Spleen (tissue), 11 donors: ENCODE results near the gene TRUB2. TPM values are rescaled to one million over a fixed set of nuclear protein-coding genes. Genes with fewer than 3 reads are reported as not detected.

Experiments
- DNase-seq: peaks from one replicate; pipeline ENCODE4 v3.0.0-alpha.2; 2020
- H3K27ac ChIP-seq, 8 donors: fragments of 200-600 bp; sonication (generic) in 7 of 8; 1 replicate in 4 of 8; 2 replicates in 4 of 8; pipeline versions ENCODE4 v1.5.0 to v1.8.0; 2016 to 2021; ENCODE audit warnings: inconsistent platforms in 4 of 8, mild to moderate bottlenecking in 4 of 8, moderate library complexity in 1 of 8
- H3K27me3 ChIP-seq, 7 donors: fragments of 200-600 bp; sonication (generic) in 6 of 7; replicated peaks in 1 of 7; 1 replicate in 4 of 7; 2 replicates in 3 of 7; pipeline versions ENCODE4 v1.5.0 to v1.8.0; 2016 to 2021; ENCODE audit warnings: inconsistent platforms in 3 of 7, mild to moderate bottlenecking in 1 of 7
- H3K36me3 ChIP-seq, 6 donors: fragments of 200-600 bp; sonication (generic) in 5 of 6; 1 replicate in 4 of 6; 2 replicates in 2 of 6; pipeline versions ENCODE4 v1.5.0 to v1.8.0; 2016 to 2021; ENCODE audit warnings: inconsistent platforms in 2 of 6
- H3K4me1 ChIP-seq, 6 donors: fragments of 200-600 bp; sonication (generic) in 5 of 6; 1 replicate in 3 of 6; 2 replicates in 3 of 6; pipeline versions ENCODE4 v1.5.0 to v1.8.0; 2016 to 2021; ENCODE audit warnings: inconsistent platforms in 3 of 6
- H3K4me3 ChIP-seq, 8 donors: fragments of 200-600 bp; sonication (generic) in 7 of 8; 1 replicate in 4 of 8; 2 replicates in 4 of 8; pipeline versions ENCODE4 v1.5.0 to v1.8.0; 2016 to 2021; ENCODE audit warnings: inconsistent platforms in 4 of 8, mild to moderate bottlenecking in 4 of 8, moderate library complexity in 2 of 8
- H3K9me3 ChIP-seq, 8 donors: fragments of 200-600 bp; sonication (generic) in 7 of 8; 1 replicate in 4 of 8; 2 replicates in 4 of 8; pipeline versions ENCODE4 v1.5.0 to v1.8.0; 2016 to 2021; ENCODE audit warnings: inconsistent platforms in 4 of 8
- POLR2A ChIP-seq, 3 donors: fragments of 450-650 bp; IDR thresholded peaks; one replicate each; pipeline ENCODE4 v1.5.1; 2017; ENCODE audit warnings: antibody characterized with exemption in 3 of 3, mild to moderate bottlenecking in 1 of 3
- POLR2AphosphoS5 ChIP-seq, 3 donors: sonication (generic); formaldehyde crosslinking; IDR thresholded peaks; one replicate each; pipeline ENCODE4 v1.5.1; 2017; ENCODE audit warnings: antibody characterized with exemption in 3 of 3
- WGBS, 5 donors: extraction: QIAGEN DNeasy Blood & Tissue Kit in 3 of 5; methylation state at CpG; one replicate each; pipeline versions ENCODE4 v1.1.5 to v1.1.7; 2013 to 2018; 5-methylcytosine and 5-hydroxymethylcytosine counted together
- intact Hi-C: fragments of 100-400 bp; cut with DNase I; formaldehyde crosslinking; loops from one replicate; pipeline ENCODE4 v1.15.0; 2023; ENCODE audit warnings: low total_unique reads
- polyA plus RNA-seq, 3 donors: library from polyadenylated mRNA; stranded (reverse); fragments of 200-250 nt; gene quantifications; one replicate each; pipeline ENCODE4 v1.2.1, GENCODE V29; 2013
- total RNA-seq, 7 donors: library from RNA; depleted of rRNA in 3 of 7; stranded (reverse); fragments of >200 nt in 3 of 7; fragmentation: NEBNext Ultra II Directional in 4 of 7; extraction: Animal tissue kit (Norgen Biotek cat#: 25700) in 4 of 7; gene quantifications; one replicate each; pipeline versions ENCODE4 v1.1.0 to v1.2.1, GENCODE V29; 2016 to 2021
- TF ChIP-seq, protein P1 (sequence below), 11 experiments: fragments of 200-600 bp in 7 of 11; fragments of 450-650 bp in 4 of 11; sonication (generic) in 4 of 11; IDR thresholded peaks in 8 of 11; conservative IDR thresholded peaks in 3 of 11; 1 replicate in 7 of 11; 2 replicates in 4 of 11; pipeline versions ENCODE4 v1.4.0 to v1.8.0; 2016 to 2021; ENCODE audit warnings: antibody characterized with exemption in 11 of 11, inconsistent platforms in 4 of 11, mild to moderate bottlenecking in 1 of 11
- donor health status: healthy with polysubstance abuse.
- donor health status: DM: no; HTN: no; CAD: no; lungs with moderate emphysema.
- donor health status: DM: no; HTN: no; CAD: no.
- donor health status: Bipolar disorder and iron deficiency.
- donor health status: healthy.
- donor health status: DM: no; HTN: no; CAD: no.
- donor health status: DM: yes; HTN: yes; CAD: no.

TRUB2 gene
- total and polyA plus RNA-seq, 10 donors, result 9.0 to 19.2 (median 15.2) TPM

DNA sequence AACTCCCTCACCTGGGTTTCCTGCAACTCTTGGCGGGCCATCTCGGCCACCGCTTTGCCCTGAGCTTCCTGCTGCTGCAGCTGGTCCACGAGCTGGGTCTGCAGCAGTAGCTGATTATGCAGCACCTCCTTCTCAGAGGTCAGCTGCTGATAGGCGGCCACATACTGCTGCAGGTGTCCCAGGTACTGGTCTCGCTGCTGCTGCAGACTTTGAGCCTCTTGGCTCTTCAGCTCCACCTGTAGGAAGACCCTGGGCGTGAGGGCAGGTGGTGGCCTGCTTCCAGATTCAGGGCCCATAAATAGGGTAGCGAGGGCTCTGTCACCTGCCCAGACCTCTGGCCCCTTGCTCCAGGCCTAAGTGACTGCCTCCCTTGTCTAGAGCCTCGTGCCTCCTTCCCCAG, 63.1 kb downstream of the TRUB2 start:
- 87 to 95% (median 90%) methylated on average over 9 of the region's 9 CpGs for WGBS, 5 donors
- H3K27me3 ChIP-seq, result peaks cover 0 to under 1% (median 0%) of the 10 kb centered on the region in 7 donors
- intact Hi-C loops, result no loop called here
- no peaks in the 10 kb centered on the region for H3K4me1 ChIP-seq
- TF ChIP-seq POLR2A (IDR thresholded peaks at IDR 0.05), result no peak
- TF ChIP-seq POLR2AphosphoS5 (IDR thresholded peaks at IDR 0.05), result no peak
- TF ChIP-seq, protein P1, sequence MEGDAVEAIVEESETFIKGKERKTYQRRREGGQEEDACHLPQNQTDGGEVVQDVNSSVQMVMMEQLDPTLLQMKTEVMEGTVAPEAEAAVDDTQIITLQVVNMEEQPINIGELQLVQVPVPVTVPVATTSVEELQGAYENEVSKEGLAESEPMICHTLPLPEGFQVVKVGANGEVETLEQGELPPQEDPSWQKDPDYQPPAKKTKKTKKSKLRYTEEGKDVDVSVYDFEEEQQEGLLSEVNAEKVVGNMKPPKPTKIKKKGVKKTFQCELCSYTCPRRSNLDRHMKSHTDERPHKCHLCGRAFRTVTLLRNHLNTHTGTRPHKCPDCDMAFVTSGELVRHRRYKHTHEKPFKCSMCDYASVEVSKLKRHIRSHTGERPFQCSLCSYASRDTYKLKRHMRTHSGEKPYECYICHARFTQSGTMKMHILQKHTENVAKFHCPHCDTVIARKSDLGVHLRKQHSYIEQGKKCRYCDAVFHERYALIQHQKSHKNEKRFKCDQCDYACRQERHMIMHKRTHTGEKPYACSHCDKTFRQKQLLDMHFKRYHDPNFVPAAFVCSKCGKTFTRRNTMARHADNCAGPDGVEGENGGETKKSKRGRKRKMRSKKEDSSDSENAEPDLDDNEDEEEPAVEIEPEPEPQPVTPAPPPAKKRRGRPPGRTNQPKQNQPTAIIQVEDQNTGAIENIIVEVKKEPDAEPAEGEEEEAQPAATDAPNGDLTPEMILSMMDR (IDR thresholded peaks at IDR 0.05 in 8 of 11, conservative IDR thresholded peaks at IDR 0.05 in 3 of 11), result no peak
- H3K27ac ChIP-seq, result no peak overlapping the region
- H3K4me3 ChIP-seq, result no peak overlapping the region
- peaks cover 17 to 88% (median 68%) of the 10 kb centered on the region in 6 donors for H3K36me3 ChIP-seq
- DNase-seq, result no peak
- no peaks in the 10 kb centered on the region for H3K9me3 ChIP-seq

DNA sequence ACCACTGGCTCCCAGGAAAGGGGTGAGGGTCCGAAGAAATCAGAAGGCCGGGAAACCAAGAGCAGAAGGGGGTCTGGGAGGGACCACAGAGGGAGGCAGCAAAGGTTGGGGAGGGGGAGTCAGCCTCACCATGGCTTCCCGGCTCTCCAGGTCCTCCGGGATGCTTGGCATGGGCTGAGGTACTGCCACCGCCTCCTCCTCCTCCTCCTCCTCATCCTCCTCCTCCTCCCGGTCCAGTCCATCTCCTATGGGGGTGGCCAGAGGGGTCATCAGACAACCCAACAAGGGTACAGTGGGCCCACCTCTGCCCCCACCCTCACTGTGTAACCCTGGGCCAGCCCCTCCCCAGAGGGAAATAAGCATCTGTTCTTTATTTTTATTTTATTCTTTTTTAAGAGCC, 63.9 kb downstream of the TRUB2 start:
- Histone ChIP-seq H3K27me3 (peaks cover 0 to 3% (median 0%) of the 10 kb centered on the region in 7 donors), H3K4me3 (no peak overlapping the region), H3K27ac (no peak overlapping the region), H3K9me3 (no peaks in the 10 kb centered on the region), H3K36me3 (peaks cover 17 to 79% (median 65%) of the 10 kb centered on the region in 6 donors), H3K4me1 (no peaks in the 10 kb centered on the region)
- no peak for DNase-seq
- WGBS, 5 donors, result 90 to 100% (median 93%) methylated on average over 4 to 6 of the region's 6 CpGs
- TF ChIP-seq, protein P1 (IDR thresholded peaks at IDR 0.05 in 8 of 11, conservative IDR thresholded peaks at IDR 0.05 in 3 of 11), result no peak
- TF ChIP-seq POLR2A (IDR thresholded peaks at IDR 0.05), result no peak
- no peak for TF ChIP-seq POLR2AphosphoS5 (IDR thresholded peaks at IDR 0.05)
- intact Hi-C loops, result no loop called here

DNA sequence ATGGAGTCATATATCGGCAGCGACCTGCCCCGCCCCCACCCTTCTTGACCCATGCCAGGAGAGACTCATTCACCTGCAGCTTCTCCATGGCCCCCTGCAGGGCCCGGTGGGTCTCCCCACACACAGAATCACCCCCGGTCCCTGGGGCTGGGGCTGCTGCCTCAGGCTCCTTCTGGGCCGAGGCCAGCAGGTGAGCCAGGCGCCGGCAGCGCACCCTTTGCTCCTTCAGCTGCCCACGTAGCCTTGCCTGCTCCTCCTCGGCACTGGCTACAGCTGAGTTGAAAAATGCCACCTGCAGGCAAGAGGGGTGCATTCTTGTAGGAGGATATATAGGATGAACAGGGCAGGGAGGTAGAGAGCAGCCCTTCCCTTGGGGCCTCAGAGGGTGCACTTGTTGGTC, 64.3 kb downstream of the TRUB2 start:
- no peak overlapping the region for H3K27ac ChIP-seq
- intact Hi-C loops, result no loop called here
- WGBS, 5 donors, result 92 to 97% (median 92%) methylated on average over 11 of the region's 11 CpGs
- no peak overlapping the region for H3K4me3 ChIP-seq
- no peaks in the 10 kb centered on the region for H3K9me3 ChIP-seq
- no peak for TF ChIP-seq POLR2A (IDR thresholded peaks at IDR 0.05)
- no peak for TF ChIP-seq POLR2AphosphoS5 (IDR thresholded peaks at IDR 0.05)
- TF ChIP-seq, protein P1 (IDR thresholded peaks at IDR 0.05 in 8 of 11, conservative IDR thresholded peaks at IDR 0.05 in 3 of 11), result no peak
- no peak for DNase-seq
- H3K27me3 ChIP-seq, result peaks cover 0 to 3% (median 0%) of the 10 kb centered on the region in 7 donors
- peaks cover 17 to 75% (median 63%) of the 10 kb centered on the region in 6 donors for H3K36me3 ChIP-seq
- H3K4me1 ChIP-seq, result no peaks in the 10 kb centered on the region

DNA sequence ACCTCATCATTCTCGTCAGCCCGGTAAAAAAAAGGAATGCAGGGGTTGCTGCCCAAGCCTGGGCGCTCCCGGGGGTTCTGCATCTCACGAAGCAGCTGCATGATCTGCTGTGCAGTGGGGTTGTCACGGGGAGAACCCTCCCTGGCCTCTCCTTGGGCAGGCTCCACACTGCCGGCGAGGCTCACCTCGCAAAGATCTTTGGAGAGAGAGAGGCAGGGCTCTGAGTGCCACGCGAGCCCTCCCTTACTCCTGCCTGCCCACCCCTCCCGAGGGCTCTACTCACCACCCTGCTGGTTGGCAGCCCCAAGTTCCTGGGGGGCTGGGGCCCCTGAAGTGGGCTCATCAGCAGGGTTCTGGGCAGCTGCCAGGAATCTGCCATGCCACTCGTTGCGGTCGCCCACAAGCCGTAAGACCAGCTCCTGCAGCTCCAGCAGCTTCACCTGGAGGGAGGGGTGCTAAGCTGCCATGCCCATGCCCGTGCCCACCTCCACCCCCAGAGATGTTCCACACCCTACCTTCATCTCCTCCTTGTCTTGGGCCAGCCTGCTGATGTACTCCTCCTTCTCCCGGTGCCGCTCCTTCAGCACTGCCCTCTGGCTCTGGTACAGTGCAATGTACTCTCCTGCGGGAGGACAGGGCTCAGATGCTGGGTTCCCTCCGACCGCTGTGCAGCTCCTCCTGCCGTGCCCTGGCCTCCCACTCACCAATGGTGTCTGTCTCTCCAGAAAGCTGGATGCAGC, 65.0 kb downstream of the TRUB2 start:
- Histone ChIP-seq H3K4me1 (no peaks in the 10 kb centered on the region), H3K9me3 (no peaks in the 10 kb centered on the region), H3K36me3 (peaks cover 13 to 69% (median 57%) of the 10 kb centered on the region in 6 donors), H3K27me3 (peaks cover 0 to 3% (median 0%) of the 10 kb centered on the region in 7 donors), H3K27ac (no peak overlapping the region), H3K4me3 (no peak overlapping the region)
- DNase-seq, result no peak
- TF ChIP-seq POLR2A (IDR thresholded peaks at IDR 0.05), result no peak
- 86 to 92% (median 89%) methylated on average over 15 to 23 of the region's 23 CpGs for WGBS, 5 donors
- intact Hi-C loops, result no loop called here

Other genes with a start within 250 kb of the TRUB2 start
- 10 to 100 TPM; 45.2 to 66.6 (median 58.5) TPM for gene PTGES2, start 194.7 kb downstream of the TRUB2 start, total RNA-seq
- gene PTGES2, start 194.7 kb downstream of the TRUB2 start, polyA plus RNA-seq, result 10 to 100 TPM; 45.8 to 71.2 (median 54.0) TPM
- gene LCN2, start 173.0 kb downstream of the TRUB2 start, total RNA-seq, result 100 to 1,000 TPM in 1 of 7 donors, 10 to 100 TPM in 5, 1 to 10 TPM in 1; 7.7 to 218 (median 20.3) TPM
- 10 to 100 TPM; 10.7 to 17.5 (median 13.3) TPM for gene LCN2, start 173.0 kb downstream of the TRUB2 start, polyA plus RNA-seq
- gene BBLN, start 162.2 kb downstream of the TRUB2 start, total RNA-seq, result 100 to 1,000 TPM in 3 of 7 donors, 10 to 100 TPM in 4; 43.5 to 220 (median 59.2) TPM
- gene BBLN, start 162.2 kb downstream of the TRUB2 start, polyA plus RNA-seq, result 100 to 1,000 TPM; 152 to 201 (median 178) TPM
- 10 to 100 TPM; 61.9 to 98.2 (median 89.2) TPM for gene CIZ1, start 130.9 kb downstream of the TRUB2 start, total RNA-seq
- gene CIZ1, start 130.9 kb downstream of the TRUB2 start, polyA plus RNA-seq, result 10 to 100 TPM; 24.7 to 50.0 (median 34.5) TPM
- gene DNM1, start 119.1 kb downstream of the TRUB2 start, total RNA-seq, result 1 to 10 TPM in 6 of 7 donors, under 1 TPM in 1; 0.42 to 3.6 (median 2.1) TPM
- 1 to 10 TPM; 1.2 to 1.3 (median 1.3) TPM for gene DNM1, start 119.1 kb downstream of the TRUB2 start, polyA plus RNA-seq
- 10 to 100 TPM; 56.1 to 79.0 (median 68.0) TPM for gene GOLGA2, start 46.4 kb downstream of the TRUB2 start, total RNA-seq
- 10 to 100 TPM; 15.5 to 39.4 (median 28.0) TPM for gene GOLGA2, start 46.4 kb downstream of the TRUB2 start, polyA plus RNA-seq
- gene SWI5, start 46.2 kb downstream of the TRUB2 start, total RNA-seq, result 10 to 100 TPM in 6 of 7 donors, 1 to 10 TPM in 1; 8.4 to 19.1 (median 13.6) TPM
- 10 to 100 TPM; 15.6 to 23.4 (median 23.0) TPM for gene SWI5, start 46.2 kb downstream of the TRUB2 start, polyA plus RNA-seq
- gene COQ4, start 392 bp upstream of the TRUB2 start, total RNA-seq, result 10 to 100 TPM; 23.9 to 53.8 (median 37.3) TPM
- 10 to 100 TPM; 39.2 to 63.7 (median 54.7) TPM for gene COQ4, start 392 bp upstream of the TRUB2 start, polyA plus RNA-seq
- 10 to 100 TPM in 6 of 7 donors, 1 to 10 TPM in 1; 9.6 to 14.2 (median 11.8) TPM for gene SLC27A4, start 18.1 kb upstream of the TRUB2 start, total RNA-seq
- gene SLC27A4, start 18.1 kb upstream of the TRUB2 start, polyA plus RNA-seq, result 10 to 100 TPM in 1 of 3 donors, 1 to 10 TPM in 2; 8.4 to 15.5 (median 8.5) TPM
- 10 to 100 TPM; 32.9 to 58.1 (median 43.8) TPM for gene URM1, start 48.9 kb upstream of the TRUB2 start, total RNA-seq
- 10 to 100 TPM; 28.1 to 47.9 (median 47.9) TPM for gene URM1, start 48.9 kb upstream of the TRUB2 start, polyA plus RNA-seq
- gene CERCAM, start 98.4 kb upstream of the TRUB2 start, total RNA-seq, result 10 to 100 TPM in 4 of 7 donors, 1 to 10 TPM in 3; 8.3 to 22.7 (median 10.0) TPM
- 1 to 10 TPM; 3.8 to 7.4 (median 5.0) TPM for gene CERCAM, start 98.4 kb upstream of the TRUB2 start, polyA plus RNA-seq
- 10 to 100 TPM; 25.4 to 37.5 (median 30.9) TPM for gene ODF2, start 133.6 kb upstream of the TRUB2 start, total RNA-seq
- gene ODF2, start 133.6 kb upstream of the TRUB2 start, polyA plus RNA-seq, result 10 to 100 TPM; 13.4 to 16.5 (median 15.2) TPM
- 10 to 100 TPM; 20.8 to 31.2 (median 25.8) TPM for gene GLE1, start 182.3 kb upstream of the TRUB2 start, total RNA-seq
- gene GLE1, start 182.3 kb upstream of the TRUB2 start, polyA plus RNA-seq, result 10 to 100 TPM; 14.3 to 15.1 (median 14.7) TPM
- gene SPTAN1, start 230.1 kb upstream of the TRUB2 start, total RNA-seq, result 100 to 1,000 TPM; 228 to 386 (median 292) TPM
- gene SPTAN1, start 230.1 kb upstream of the TRUB2 start, polyA plus RNA-seq, result 100 to 1,000 TPM in 2 of 3 donors, 10 to 100 TPM in 1; 83.4 to 147 (median 118) TPM